ENCODE data around the gene PHETA1. TPM values are rescaled to one million over a fixed set of nuclear protein-coding genes. Genes with fewer than 3 reads are reported as not detected.

PHETA1 gene
- total and polyA plus RNA-seq, 2 experiments from 2014 or later = 5.3 to 12.9 TPM

GRCh38 chr12:111363578-111363977 lies 5.3 kb downstream of the PHETA1 start:
- H3K27me3 ChIP-seq (ENCODE audit: insufficient read depth) = peaks cover 9% of the 10 kb centered on the region; the same call in 1 of the 2 replicates
- H3K27ac ChIP-seq (ENCODE audit: low read depth) = no peak overlapping the region
- H4K20me1 ChIP-seq (replicated peaks; ENCODE audit: insufficient read depth) = 0 out of 2 replicates have a peak, but pooled peaks cover 2% of the 10 kb centered on the region
- DNase-seq (ENCODE audit: low spot score) (no peak), ATAC-seq (no peak)
- H3K4me1 ChIP-seq (ENCODE audit: insufficient read depth) = no peaks in the 10 kb centered on the region; the same call in 1 of the 2 replicates
- H3K4me3 ChIP-seq = no peak overlapping the region
- no peak overlapping the region for H2AFZ ChIP-seq
- H3K9me2 ChIP-seq (ENCODE audit: insufficient read depth) = no peaks in the 10 kb centered on the region
- no peaks in the 10 kb centered on the region for H3K36me3 ChIP-seq (ENCODE audit: insufficient read depth)
- TF ChIP-seq, protein P1, sequence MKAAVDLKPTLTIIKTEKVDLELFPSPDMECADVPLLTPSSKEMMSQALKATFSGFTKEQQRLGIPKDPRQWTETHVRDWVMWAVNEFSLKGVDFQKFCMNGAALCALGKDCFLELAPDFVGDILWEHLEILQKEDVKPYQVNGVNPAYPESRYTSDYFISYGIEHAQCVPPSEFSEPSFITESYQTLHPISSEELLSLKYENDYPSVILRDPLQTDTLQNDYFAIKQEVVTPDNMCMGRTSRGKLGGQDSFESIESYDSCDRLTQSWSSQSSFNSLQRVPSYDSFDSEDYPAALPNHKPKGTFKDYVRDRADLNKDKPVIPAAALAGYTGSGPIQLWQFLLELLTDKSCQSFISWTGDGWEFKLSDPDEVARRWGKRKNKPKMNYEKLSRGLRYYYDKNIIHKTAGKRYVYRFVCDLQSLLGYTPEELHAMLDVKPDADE (IDR thresholded peaks at IDR 0.05) = no peak
- TF ChIP-seq STAT1 (IDR thresholded peaks at IDR 0.05; ENCODE audit: unreplicated experiment) = no peak
- TF ChIP-seq, protein P2, sequence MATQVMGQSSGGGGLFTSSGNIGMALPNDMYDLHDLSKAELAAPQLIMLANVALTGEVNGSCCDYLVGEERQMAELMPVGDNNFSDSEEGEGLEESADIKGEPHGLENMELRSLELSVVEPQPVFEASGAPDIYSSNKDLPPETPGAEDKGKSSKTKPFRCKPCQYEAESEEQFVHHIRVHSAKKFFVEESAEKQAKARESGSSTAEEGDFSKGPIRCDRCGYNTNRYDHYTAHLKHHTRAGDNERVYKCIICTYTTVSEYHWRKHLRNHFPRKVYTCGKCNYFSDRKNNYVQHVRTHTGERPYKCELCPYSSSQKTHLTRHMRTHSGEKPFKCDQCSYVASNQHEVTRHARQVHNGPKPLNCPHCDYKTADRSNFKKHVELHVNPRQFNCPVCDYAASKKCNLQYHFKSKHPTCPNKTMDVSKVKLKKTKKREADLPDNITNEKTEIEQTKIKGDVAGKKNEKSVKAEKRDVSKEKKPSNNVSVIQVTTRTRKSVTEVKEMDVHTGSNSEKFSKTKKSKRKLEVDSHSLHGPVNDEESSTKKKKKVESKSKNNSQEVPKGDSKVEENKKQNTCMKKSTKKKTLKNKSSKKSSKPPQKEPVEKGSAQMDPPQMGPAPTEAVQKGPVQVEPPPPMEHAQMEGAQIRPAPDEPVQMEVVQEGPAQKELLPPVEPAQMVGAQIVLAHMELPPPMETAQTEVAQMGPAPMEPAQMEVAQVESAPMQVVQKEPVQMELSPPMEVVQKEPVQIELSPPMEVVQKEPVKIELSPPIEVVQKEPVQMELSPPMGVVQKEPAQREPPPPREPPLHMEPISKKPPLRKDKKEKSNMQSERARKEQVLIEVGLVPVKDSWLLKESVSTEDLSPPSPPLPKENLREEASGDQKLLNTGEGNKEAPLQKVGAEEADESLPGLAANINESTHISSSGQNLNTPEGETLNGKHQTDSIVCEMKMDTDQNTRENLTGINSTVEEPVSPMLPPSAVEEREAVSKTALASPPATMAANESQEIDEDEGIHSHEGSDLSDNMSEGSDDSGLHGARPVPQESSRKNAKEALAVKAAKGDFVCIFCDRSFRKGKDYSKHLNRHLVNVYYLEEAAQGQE (IDR thresholded peaks at IDR 0.05; ENCODE audit: unreplicated experiment) = no peak
- TF ChIP-seq JUNB (IDR thresholded peaks at IDR 0.05; ENCODE audit: unreplicated experiment) = no peak
- no peak for TF ChIP-seq POLR2AphosphoS5 (IDR thresholded peaks at IDR 0.05; ENCODE audit: low read depth)
- no peak for TF ChIP-seq CREB1 (CRISPR knock-in tag; IDR thresholded peaks at IDR 0.05; ENCODE audit: low read depth)
- TF ChIP-seq NANOG (IDR thresholded peaks at IDR 0.05; ENCODE audit: borderline replicate concordance) = no peak
- no peak for TF ChIP-seq EZH2phosphoT487 (IDR thresholded peaks at IDR 0.05; ENCODE audit: unreplicated experiment)
- no peak for TF ChIP-seq ZNF114 (CRISPR knock-in tag; IDR thresholded peaks at IDR 0.05)
- TF ChIP-seq ZNF331 (CRISPR knock-in tag; IDR thresholded peaks at IDR 0.05; ENCODE audit: low read depth) = no peak
- no peak for TF ChIP-seq EZH2 (IDR thresholded peaks at IDR 0.05; ENCODE audit: low read depth, unreplicated experiment)
- no peak for TF ChIP-seq CTCF (conservative IDR thresholded peaks at IDR 0.05; ENCODE audit: low read depth in 2 of 2)
- no peak for TF ChIP-seq ZNF462 (CRISPR knock-in tag; IDR thresholded peaks at IDR 0.05)
- H3K36me3 Mint-ChIP-seq (ENCODE audit: low read depth) = no peaks in the 10 kb centered on the region
- H3F3A ChIP-seq (replicated peaks; ENCODE audit: low read depth) = no peaks in the 10 kb centered on the region
- no peak overlapping the region for H3K4me2 ChIP-seq
- peaks cover 10% of the 10 kb centered on the region for H3K4me1 Mint-ChIP-seq
- peaks cover 12% of the 10 kb centered on the region for H3K27me3 Mint-ChIP-seq (ENCODE audit: insufficient read depth, low read depth, poor library complexity)
- no peaks in the 10 kb centered on the region for H3K79me2 ChIP-seq (replicated peaks; ENCODE audit: insufficient read depth)
- no peak overlapping the region for H3K4me3 Mint-ChIP-seq
- H3K27ac Mint-ChIP-seq = no peak overlapping the region
- H3K9me3 Mint-ChIP-seq = no peaks in the 10 kb centered on the region

Data from GM23338 (cell line).